Measurements from ENCODE around the gene SEC23B. TPM values are rescaled to one million over a fixed set of nuclear protein-coding genes. Genes with fewer than 3 reads are reported as not detected.

Gene SEC23B
- total and polyA plus RNA-seq, 4 donors, result 12.8 to 54.3 (median 34.8) TPM

GRCh38 chr20:18504479-18505060 lies 3.2 kb upstream of the SEC23B start:
- peak; percentile 73 for TF ChIP-seq MAX (IDR thresholded peaks at IDR 0.05)
- TF ChIP-seq YY1 (IDR thresholded peaks at IDR 0.05), result peak; percentile 27
- no peak for TF ChIP-seq JUND (IDR thresholded peaks at IDR 0.05)
- Histone ChIP-seq H3K27me3 (ENCODE audit: control insufficient read depth in 4 of 4, insufficient read depth in 4 of 4, low read length in 3 of 4) (no peaks in the 10 kb centered on the region), H3K9ac (ENCODE audit: low read depth in 1 of 2, low read length in 2 of 2) (no peak overlapping the region), H3K9me3 (ENCODE audit: control insufficient read depth in 4 of 4, low read length in 3 of 4) (no peaks in the 10 kb centered on the region), H3K36me3 (ENCODE audit: control insufficient read depth in 4 of 4, insufficient read depth in 3 of 4, low read depth in 1 of 4, low read length in 3 of 4) (no peaks in the 10 kb centered on the region), H3K4me1 (ENCODE audit: control insufficient read depth in 4 of 4, insufficient read depth in 4 of 4, low read length in 3 of 4) (peaks cover 0 to 17% (median 7%) of the 10 kb centered on the region in 4 donors), H3K4me3 (ENCODE audit: low read depth in 1 of 3, low read length in 3 of 3) (no peak overlapping the region), H3K27ac (ENCODE audit: low read depth in 1 of 2, low read length in 2 of 2) (peak overlapping the region; percentile 14 to 31)
- WGBS, result 57% methylated on average over 31 of the region's 31 CpGs
- no peak for DNase-seq (ENCODE audit: low spot score)

GRCh38 chr20:18506744-18507143 lies 996 bp upstream of the SEC23B start:
- Histone ChIP-seq H3K36me3 (ENCODE audit: control insufficient read depth in 4 of 4, insufficient read depth in 3 of 4, low read depth in 1 of 4, low read length in 3 of 4) (peaks cover 0 to 11% (median 8%) of the 10 kb centered on the region in 4 donors), H3K4me3 (ENCODE audit: low read depth in 1 of 3, low read length in 3 of 3) (peak overlapping the region; percentile 76 to 99 (median 96)), H3K27me3 (ENCODE audit: control insufficient read depth in 4 of 4, insufficient read depth in 4 of 4, low read length in 3 of 4) (no peaks in the 10 kb centered on the region), H3K4me1 (ENCODE audit: control insufficient read depth in 4 of 4, insufficient read depth in 4 of 4, low read length in 3 of 4) (peaks cover 0 to 26% (median 13%) of the 10 kb centered on the region in 4 donors), H3K27ac (ENCODE audit: low read depth in 1 of 2, low read length in 2 of 2) (peak overlapping the region; percentile 98 to 100), H3K9me3 (ENCODE audit: control insufficient read depth in 4 of 4, low read length in 3 of 4) (no peaks in the 10 kb centered on the region), H3K9ac (ENCODE audit: low read depth in 1 of 2, low read length in 2 of 2) (peak overlapping the region; percentile 98 to 99)
- TF ChIP-seq HNF4A (conservative IDR thresholded peaks at IDR 0.05) (no peak), ATF3 (IDR thresholded peaks at IDR 0.05) (no peak), SP1 (IDR thresholded peaks at IDR 0.05) (no peak), NR2F2 (IDR thresholded peaks at IDR 0.05) (no peak), FOXA2 (IDR thresholded peaks at IDR 0.05) (no peak), MAX (IDR thresholded peaks at IDR 0.05) (no peak), JUND (IDR thresholded peaks at IDR 0.05) (no peak), HNF4G (IDR thresholded peaks at IDR 0.05) (no peak), CTCF (IDR thresholded peaks at IDR 0.05; ENCODE audit: low read depth, low read length, missing input control) (no peak), GABPA (IDR thresholded peaks at IDR 0.05 in 1 of 2, conservative IDR thresholded peaks at IDR 0.05 in 1 of 2) (no peak), FOXA1 (IDR thresholded peaks at IDR 0.05) (no peak), REST (IDR thresholded peaks at IDR 0.05) (no peak), YY1 (IDR thresholded peaks at IDR 0.05) (no peak), TAF1 (conservative IDR thresholded peaks at IDR 0.05) (no peak), EGR1 (IDR thresholded peaks at IDR 0.05; ENCODE audit: low read depth in 2 of 2) (no peak), RAD21 (IDR thresholded peaks at IDR 0.05) (no peak)
- peak; percentile 35 for DNase-seq (ENCODE audit: low spot score)
- WGBS, result 67% methylated on average over 8 of the region's 8 CpGs
